ENCODE results near the gene NDUFB3.

DNA sequence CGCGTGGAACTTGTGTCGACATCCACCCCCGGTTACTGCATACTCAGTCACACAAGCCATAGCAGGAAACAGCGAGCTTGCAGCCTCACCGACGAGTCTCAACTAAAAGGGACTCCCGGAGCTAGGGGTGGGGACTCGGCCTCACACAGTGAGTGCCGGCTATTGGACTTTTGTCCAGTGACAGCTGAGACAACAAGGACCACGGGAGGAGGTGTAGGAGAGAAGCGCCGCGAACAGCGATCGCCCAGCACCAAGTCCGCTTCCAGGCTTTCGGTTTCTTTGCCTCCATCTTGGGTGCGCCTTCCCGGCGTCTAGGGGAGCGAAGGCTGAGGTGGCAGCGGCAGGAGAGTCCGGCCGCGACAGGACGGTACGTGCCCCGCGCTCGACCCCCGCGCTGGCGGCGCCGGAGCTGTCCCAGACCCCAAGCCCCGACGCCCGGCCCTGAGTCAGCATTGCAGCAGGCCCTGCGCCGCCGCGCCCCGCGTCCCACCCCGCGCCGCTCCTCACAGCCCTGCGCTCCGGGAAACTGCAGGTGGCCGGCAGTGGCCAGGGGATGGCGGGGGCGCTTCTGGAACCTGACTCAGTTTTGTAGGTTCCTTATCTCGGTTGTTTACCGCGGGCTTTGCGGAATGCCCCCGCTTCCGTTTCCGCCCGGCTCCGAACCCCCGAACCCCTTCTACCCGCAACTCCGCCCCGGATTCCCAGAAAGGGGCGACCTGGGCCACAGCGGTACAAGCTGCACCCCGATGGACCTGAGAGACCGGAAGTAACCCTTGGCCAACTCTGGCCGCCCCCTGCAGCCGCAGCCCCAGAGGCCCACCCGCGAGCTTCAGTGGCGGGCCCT, 44.5 kb downstream of the NDUFB3 start, which contains the start of gene CFLAR:
- TF ChIP-seq GATA2 (IDR thresholded peaks at IDR 0.05; ENCODE audit: low read depth, low read length) (0 out of 2 replicates have a peak, but pooled peaks have one; percentile 21), GATA3 (IDR thresholded peaks at IDR 0.05; ENCODE audit: low read depth, low read length) (no peak)
